K562 (cell line): ENCODE data around the gene KLF13. TPM values are rescaled to one million over a fixed set of nuclear protein-coding genes. Genes with fewer than 3 reads are reported as not detected.

Experiments
- ATAC-seq: fragments of 200-7000 bp; cut with Tn5 transposase; 3 replicates; pipeline ENCODE4 v1.9.1; 2020; ENCODE audit warnings: moderate library complexity
- BruUV-seq: library from RNA; stranded (reverse); fragments of 400-500 nt; replicated peaks from 2 replicates; lab custom pipeline; 2021; lab: Mats Ljungman, UMichigan
- CTCF ChIA-PET: fragments of 300-600 bp; formaldehyde crosslinking; extraction: SDS; loops from one replicate; lab custom pipeline; 2021; ENCODE audit warnings: low intra/inter-chr PET ratio; lab: Yijun Ruan, JAX
- POLR2A ChIA-PET: fragments of 300-600, 350-650 bp; sonication (Branson Sonifier 250); formaldehyde crosslinking; extraction: SDS; loops from one replicate; lab custom pipeline; 2021; ENCODE audit warnings: antibody characterized with exemption, inconsistent platforms; lab: Yijun Ruan, JAX
- DNase-seq, 4 experiments: peaks; one replicate each; pipeline versions ENCODE4 v3.0.0 to v3.0.0-alpha.2; 2011 to 2018; ENCODE audit warnings: low spot score in 3 of 4, mixed read lengths in 3 of 4; ENCODE audit errors: extremely low read depth in 1 of 4
- FAIRE-seq: peaks from 2 replicates; lab custom pipeline; 2011; peaks lifted over from hg19 to GRCh38; lab: Jason Lieb, UNC
- H2AFZ ChIP-seq: 2 replicates; pipeline ENCODE4 v1.6.0; 2011; ENCODE audit warnings: low read depth, low read length, control low read depth, inconsistent platforms
- H3K27ac ChIP-seq: fragments of 200-600 bp; 3 replicates; pipeline ENCODE4 v1.8.0; 2011; ENCODE audit warnings: low read depth, mild to moderate bottlenecking, control low read depth, inconsistent platforms, low read length, moderate library complexity, mixed read lengths; ENCODE audit errors: extremely low read depth
- H3K27me3 ChIP-seq, 2 experiments: fragments of 300-600 bp in 1 of 2; 2 replicates in 1 of 2; 3 replicates in 1 of 2; pipeline versions ENCODE4 v1.6.0 to v1.8.0; 2011; ENCODE audit warnings: inconsistent platforms in 2 of 2, low read length in 2 of 2, mild to moderate bottlenecking in 1 of 2, mixed read lengths in 1 of 2, moderate library complexity in 1 of 2; ENCODE audit not compliant: control insufficient read depth in 2 of 2, insufficient read depth in 2 of 2
- H3K36me3 ChIP-seq: fragments of 300-600 bp; 3 replicates; pipeline ENCODE4 v1.8.0; 2011; ENCODE audit warnings: mild to moderate bottlenecking, low read length, inconsistent platforms; ENCODE audit not compliant: control insufficient read depth, insufficient read depth
- H3K4me1 ChIP-seq, 2 experiments: fragments of 200-600 bp in 1 of 2; replicated peaks in 1 of 2; 2 replicates in 1 of 2; 3 replicates in 1 of 2; pipeline versions ENCODE4 v1.5.1 to v1.8.0; 2011; ENCODE audit warnings: inconsistent platforms in 2 of 2, low read length in 2 of 2, mild to moderate bottlenecking in 1 of 2, mixed read lengths in 1 of 2, moderate library complexity in 1 of 2; ENCODE audit not compliant: control insufficient read depth in 2 of 2, insufficient read depth in 2 of 2
- H3K4me2 ChIP-seq: 2 replicates; pipeline ENCODE4 v1.6.1; 2011; ENCODE audit warnings: low read length, control low read depth, inconsistent platforms, mixed read lengths; ENCODE audit not compliant: insufficient read depth
- H3K4me3 ChIP-seq: fragments of 200-600 bp; sonication (generic), shearing (Covaris generic); 2 replicates; pipeline ENCODE4 v1.5.1; 2016; ENCODE audit warnings: control low read depth, inconsistent platforms
- H3K79me2 ChIP-seq: fragments of 200-600 bp; 3 replicates; pipeline ENCODE4 v1.8.0; 2011; ENCODE audit warnings: low read length, inconsistent platforms; ENCODE audit not compliant: control insufficient read depth, insufficient read depth
- H3K9ac ChIP-seq, 2 experiments: 2 replicates each; pipeline versions ENCODE4 v1.6.0 to v1.6.1; 2011; ENCODE audit warnings: low read depth in 2 of 2, low read length in 2 of 2, control low read depth in 1 of 2, inconsistent platforms in 1 of 2, mild to moderate bottlenecking in 1 of 2, mixed read lengths in 1 of 2; ENCODE audit not compliant: insufficient read depth in 1 of 2
- H3K9me1 ChIP-seq: one replicate; pipeline ENCODE4 v1.6.0; 2011; ENCODE audit warnings: inconsistent platforms, mild to moderate bottlenecking, low read length, moderate library complexity; ENCODE audit not compliant: control insufficient read depth, insufficient read depth
- H3K9me3 ChIP-seq: replicated peaks from 2 replicates; pipeline ENCODE4 v1.5.1; 2011; ENCODE audit warnings: low read depth, low read length, inconsistent platforms; ENCODE audit not compliant: control insufficient read depth, insufficient read depth
- H4K20me1 ChIP-seq: replicated peaks from 2 replicates; pipeline ENCODE4 v1.6.1; 2011; ENCODE audit warnings: low read length, inconsistent platforms, mixed read lengths; ENCODE audit not compliant: control insufficient read depth, insufficient read depth
- BRCA1 ChIP-seq, 2 experiments: fragments of 450-650 bp in 1 of 2; sonication (generic) in 1 of 2; formaldehyde crosslinking in 1 of 2; IDR thresholded peaks; 2 replicates each; pipeline versions ENCODE4 v1.5.0 to v1.6.1; 2017 to 2020; ENCODE audit warnings: mild to moderate bottlenecking in 1 of 2, missing genetic modification reagents in 1 of 2
- CTBP1 ChIP-seq: fragments of 450-650 bp; IDR thresholded peaks from 2 replicates; pipeline ENCODE4 v1.6.1; 2016; ENCODE audit warnings: borderline replicate concordance
- EGR1 ChIP-seq: fragments of 450-650 bp; conservative IDR thresholded peaks from 2 replicates; pipeline ENCODE4 v1.6.1; 2017; ENCODE audit warnings: mild to moderate bottlenecking
- ETV1 ChIP-seq: fragments of 450-650 bp; conservative IDR thresholded peaks from 2 replicates; pipeline ENCODE4 v1.6.1; 2016; ENCODE audit warnings: missing genetic modification characterization, control low read depth, low read depth, missing compliant biosample characterization
- FOXJ2 ChIP-seq: fragments of 200-800 bp; sonication (Bioruptor generic); IDR thresholded peaks from 2 replicates; pipeline ENCODE4 v1.6.1; 2016; ENCODE audit warnings: missing genetic modification characterization, missing compliant biosample characterization
- FOXJ3 ChIP-seq: sonication (generic); formaldehyde crosslinking; IDR thresholded peaks from 2 replicates; pipeline ENCODE4 v1.4.0; 2020; ENCODE audit warnings: mild to moderate bottlenecking, missing genetic modification reagents
- GABPA ChIP-seq: fragments of 200-800 bp; sonication (Bioruptor generic); conservative IDR thresholded peaks from 2 replicates; pipeline ENCODE4 v1.6.1; 2016; ENCODE audit warnings: low read depth, missing genetic modification characterization, missing compliant biosample characterization
- NRF1 ChIP-seq, 2 experiments: fragments of 450-650 bp; IDR thresholded peaks in 1 of 2; conservative IDR thresholded peaks in 1 of 2; 2 replicates each; pipeline ENCODE4 v1.6.1; 2014; ENCODE audit warnings: mild to moderate bottlenecking in 2 of 2
- RFX1 ChIP-seq: fragments of 450-650 bp; IDR thresholded peaks from 2 replicates; pipeline ENCODE4 v1.6.1; 2016; ENCODE audit warnings: mild to moderate bottlenecking, moderate library complexity
- ZNF146 ChIP-seq: IDR thresholded peaks from one replicate; pipeline ENCODE4 v1.6.1; 2018; ENCODE audit warnings: missing compliant biosample characterization; ENCODE audit not compliant: unreplicated experiment
- ZNF561 ChIP-seq: fragments of 450-650 bp; formaldehyde crosslinking; conservative IDR thresholded peaks from 2 replicates; pipeline ENCODE4 v1.4.0; 2020; ENCODE audit warnings: mild to moderate bottlenecking, moderate library complexity
- ZNF707 ChIP-seq: fragments of 250-450 bp; sonication (Bioruptor Pico); conservative IDR thresholded peaks from 2 replicates; pipeline ENCODE4 v1.8.0; 2022; ENCODE audit warnings: inconsistent platforms, mild to moderate bottlenecking, moderate library complexity
- WGBS: fragments of 100-300 bp; shearing (Covaris generic); methylation state at CpG from one replicate; pipeline ENCODE4 v1.1.6; 2016; ENCODE audit warnings: low coverage, mixed read lengths; ENCODE audit not compliant: insufficient coverage; ENCODE audit errors: missing lambda C conversion rate; 5-methylcytosine and 5-hydroxymethylcytosine counted together
- in situ Hi-C: fragments of 300-500 bp; cut with MboI; formaldehyde crosslinking; loops from 4 replicates; pipeline ENCODE4 v1.15.0; 2018; ENCODE audit warnings: inconsistent platforms, mixed read lengths
- intact Hi-C: fragments of 100-400 bp; cut with micrococcal nuclease; formaldehyde crosslinking; loops from 2 replicates; pipeline ENCODE4 v1.14.2; 2022
- polyA plus RNA-seq, 8 experiments: library from polyadenylated mRNA; depleted of rRNA in 4 of 8; stranded (reverse) in 5 of 8; unstranded in 3 of 8; fragments of >200 nt; fragmentation: Nextera tagmentation in 2 of 8; fragmentation: Illumina TruSeq in 1 of 8; extraction: Ambion mirVana in 2 of 8; extraction: Trizol in 1 of 8; gene quantifications; 2 replicates each; pipeline versions ENCODE4 v1.2.1 to v1.2.3, GENCODE V29; 2011 to 2014; ENCODE audit warnings: inconsistent platforms in 1 of 8, missing spikeins in 1 of 8
- total RNA-seq, 7 experiments: library from RNA; depleted of rRNA in 6 of 7; stranded (reverse); fragments of >200 nt in 6 of 7; fragmentation: Illumina TruSeq in 2 of 7; extraction: Trizol in 2 of 7; gene quantifications; 2 replicates each; pipeline versions ENCODE4 v1.2.1 to v1.2.3, GENCODE V29; 2011 to 2021; ENCODE audit warnings: low replicate concordance in 1 of 7
- TF ChIP-seq, protein P1 (sequence below): fragments of 200-800 bp; sonication (Bioruptor generic); IDR thresholded peaks from 2 replicates; pipeline ENCODE4 v1.6.1; 2017; ENCODE audit warnings: missing genetic modification characterization, missing compliant biosample characterization

Gene KLF13
- total and polyA plus RNA-seq, 9 of the 15 experiments (the other 6 are each of a cell fraction or from before 2014, with no cell fraction given) = 1.8 to 10.5 (median 4.8) TPM

DNA sequence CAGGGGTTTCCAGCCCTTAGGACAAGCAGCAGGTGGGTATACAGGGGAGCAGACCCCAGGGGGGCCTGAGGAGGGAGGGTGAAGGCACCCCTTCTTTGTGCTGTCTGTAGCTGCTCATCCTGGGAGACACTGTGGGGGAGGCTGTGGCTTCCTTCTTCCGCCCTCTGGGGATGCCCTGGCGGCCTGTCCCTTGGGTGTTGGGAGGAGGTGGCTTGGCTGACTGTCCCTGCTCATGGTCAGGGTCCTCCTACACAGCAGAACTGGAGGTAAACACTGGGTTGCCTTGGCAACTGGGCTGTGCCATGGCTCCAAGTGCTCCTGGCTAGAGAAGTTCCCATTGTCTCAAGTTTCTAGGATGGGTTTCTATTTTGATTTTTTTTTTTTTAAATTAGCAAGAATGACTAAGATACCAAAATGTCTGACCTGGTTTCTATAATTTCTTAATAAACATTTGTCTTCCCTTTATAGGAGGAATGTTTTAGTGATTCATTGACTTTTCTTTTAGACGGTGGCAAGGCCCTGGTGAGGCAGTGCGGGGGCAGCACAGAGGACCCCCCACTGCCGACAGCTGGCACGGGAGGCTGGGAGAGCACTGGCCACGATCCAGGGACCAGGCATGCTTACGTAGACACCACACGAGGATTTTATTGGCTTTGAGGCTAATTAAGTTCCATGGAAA, 12.4 kb downstream of the KLF13 start:
- Histone ChIP-seq H3K27ac (no peak overlapping the region), H4K20me1 (peaks cover 34% of the 10 kb centered on the region), H3K79me2 (no peaks in the 10 kb centered on the region; the same call in 2 of the 3 replicates), H3K27me3 (peaks cover 0 to 13% of the 10 kb centered on the region in 2 experiments; a peak in 2 of 5 replicates), H3K9ac (no peak overlapping the region; a peak in 1 of 4 replicates), H3K4me3 (no peak overlapping the region), H3K9me3 (no peaks in the 10 kb centered on the region), H3K4me1 (peaks cover 0 to 19% of the 10 kb centered on the region in 2 experiments; a peak in 3 of 5 replicates), H3K9me1 (no peaks in the 10 kb centered on the region), H3K4me2 (no peak overlapping the region), H2AFZ (no peak overlapping the region), H3K36me3 (no peaks in the 10 kb centered on the region)
- FAIRE-seq = no peak
- peak in 1 of 4 experiments; percentile 21 for DNase-seq
- WGBS = 26% methylated on average over 7 of the region's 9 CpGs
- POLR2A ChIA-PET = interaction anchor here (0.6 to 1.0 kb wide), 2 partner anchors 9 to 10 kb away, joined by 3 read pairs; no protein-coding TSS in a partner anchor
- CTCF ChIA-PET = no interaction called here
- TF ChIP-seq FOXJ3 (CRISPR knock-in tag) = 0 out of 2 replicates have a peak, but pooled peaks have one; percentile 56
- TF ChIP-seq, protein P1, sequence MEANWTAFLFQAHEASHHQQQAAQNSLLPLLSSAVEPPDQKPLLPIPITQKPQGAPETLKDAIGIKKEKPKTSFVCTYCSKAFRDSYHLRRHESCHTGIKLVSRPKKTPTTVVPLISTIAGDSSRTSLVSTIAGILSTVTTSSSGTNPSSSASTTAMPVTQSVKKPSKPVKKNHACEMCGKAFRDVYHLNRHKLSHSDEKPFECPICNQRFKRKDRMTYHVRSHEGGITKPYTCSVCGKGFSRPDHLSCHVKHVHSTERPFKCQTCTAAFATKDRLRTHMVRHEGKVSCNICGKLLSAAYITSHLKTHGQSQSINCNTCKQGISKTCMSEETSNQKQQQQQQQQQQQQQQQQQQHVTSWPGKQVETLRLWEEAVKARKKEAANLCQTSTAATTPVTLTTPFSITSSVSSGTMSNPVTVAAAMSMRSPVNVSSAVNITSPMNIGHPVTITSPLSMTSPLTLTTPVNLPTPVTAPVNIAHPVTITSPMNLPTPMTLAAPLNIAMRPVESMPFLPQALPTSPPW = peak; percentile 56
- peak; percentile 63; the same call in 1 of the 2 replicates for TF ChIP-seq FOXJ2 (tag)
- peak; percentile 43; the same call in 1 of the 2 replicates for TF ChIP-seq CTBP1
- TF ChIP-seq ETV1 = 0 out of 2 replicates have a peak, but pooled peaks have one; percentile 27
- 0 out of 4 replicates have a peak, but pooled peaks of 1 of the 2 experiments have one; percentile 12 for TF ChIP-seq NRF1 (conservative IDR thresholded peaks at IDR 0.05 in 1 of 2, IDR thresholded peaks at IDR 0.05 in 1 of 2)
- peak; percentile 38; the same call in 1 of the 2 replicates for TF ChIP-seq GABPA (tag)
- no peak for TF ChIP-seq BRCA1 (IDR thresholded peaks at IDR 0.05)
- no peak for TF ChIP-seq BRCA1 (CRISPR knock-in tag; IDR thresholded peaks at IDR 0.05)
- TF ChIP-seq ZNF707 (CRISPR knock-in tag) = no peak
- no peak for TF ChIP-seq ZNF146 (CRISPR knock-in tag)
- 0 out of 2 replicates have a peak, but pooled peaks have one; percentile 16 for TF ChIP-seq EGR1
- peak; percentile 77 for TF ChIP-seq RFX1
- no peak for TF ChIP-seq ZNF561 (CRISPR knock-in tag)
- BruUV-seq = no TSS peak
- ATAC-seq = peak; percentile 60
- intact Hi-C loops (no loop called here), in situ Hi-C loops (no loop called here)
